Endometrial microvascular endothelial cells (primary cell): ENCODE measurements around the gene TJP1. TPM values are rescaled to one million over a fixed set of nuclear protein-coding genes. Genes with fewer than 3 reads are reported as not detected.
"Not testable (repeated sequence)": the region's sequence is repeated elsewhere in the genome, so short reads cannot be mapped to it uniquely, and the experiment has no call there.

ENCODE experiments used
- in situ Hi-C: cut with HindIII; loops from 2 replicates; pipeline ENCODE4 v1.10.0; 2017; ENCODE audit warnings: low sequenced_read_pairs, low pct_unique_long_range_greater_than_20kb; ENCODE audit errors: inconsistent ontology term
- total RNA-seq: library from RNA; depleted of rRNA; stranded (reverse); fragments of >200 nt; gene quantifications from one replicate; pipeline ENCODE4 v1.2.3, GENCODE V29; 2015; ENCODE audit errors: inconsistent ontology term

The TJP1 gene
- total RNA-seq, 1 donor from 2014 or later, result 56.6 TPM

- in situ Hi-C loops, result no loop called here
Measured at GRCh38 chr15:29773816-29774215, 48.5 kb downstream of the TJP1 start.

- in situ Hi-C loops, result no loop called here
Measured at GRCh38 chr15:29773000-29773399, 49.3 kb downstream of the TJP1 start.

GRCh38 chr15:29770796-29771195 lies 51.5 kb downstream of the TJP1 start:
- in situ Hi-C loops, result no loop called here

GRCh38 chr15:29765898-29766527 lies 56.3 kb downstream of the TJP1 start:
- in situ Hi-C loops, result no loop called here

GRCh38 chr15:29765234-29765841 lies 56.9 kb downstream of the TJP1 start:
- in situ Hi-C loops, result no loop called here

- in situ Hi-C loops, result no loop called here
Measured at GRCh38 chr15:29759596-29759995, 62.7 kb downstream of the TJP1 start.

GRCh38 chr15:29756358-29757267 lies 65.7 kb downstream of the TJP1 start:
- in situ Hi-C loops, result no loop called here

- in situ Hi-C loops, result not testable (repeated sequence)
Measured at GRCh38 chr15:29754009-29754408, 68.3 kb downstream of the TJP1 start.

- in situ Hi-C loops, result no loop called here
Measured at GRCh38 chr15:29753506-29753905, 68.8 kb downstream of the TJP1 start.

GRCh38 chr15:29750754-29751153 lies 71.5 kb downstream of the TJP1 start:
- in situ Hi-C loops, result no loop called here

- in situ Hi-C loops, result no loop called here
Measured at GRCh38 chr15:29749365-29750086, 72.7 kb downstream of the TJP1 start.

GRCh38 chr15:29747837-29748417 lies 74.3 kb downstream of the TJP1 start:
- in situ Hi-C loops, result no loop called here

- in situ Hi-C loops, result no loop called here
Measured at GRCh38 chr15:29743475-29743874, 78.8 kb downstream of the TJP1 start.

- in situ Hi-C loops, result no loop called here
Measured at GRCh38 chr15:29740692-29741311, 81.5 kb downstream of the TJP1 start.

GRCh38 chr15:29736744-29737020 lies 85.6 kb downstream of the TJP1 start:
- in situ Hi-C loops, result no loop called here

- in situ Hi-C loops, result no loop called here
Measured at GRCh38 chr15:29736012-29736743, 86.1 kb downstream of the TJP1 start.

- in situ Hi-C loops, result no loop called here
Measured at GRCh38 chr15:29734917-29735572, 87.2 kb downstream of the TJP1 start.

- in situ Hi-C loops, result no loop called here
Measured at GRCh38 chr15:29731865-29732264, 90.4 kb downstream of the TJP1 start.
